Measurements from ENCODE around the gene POLR2L.

DNA sequence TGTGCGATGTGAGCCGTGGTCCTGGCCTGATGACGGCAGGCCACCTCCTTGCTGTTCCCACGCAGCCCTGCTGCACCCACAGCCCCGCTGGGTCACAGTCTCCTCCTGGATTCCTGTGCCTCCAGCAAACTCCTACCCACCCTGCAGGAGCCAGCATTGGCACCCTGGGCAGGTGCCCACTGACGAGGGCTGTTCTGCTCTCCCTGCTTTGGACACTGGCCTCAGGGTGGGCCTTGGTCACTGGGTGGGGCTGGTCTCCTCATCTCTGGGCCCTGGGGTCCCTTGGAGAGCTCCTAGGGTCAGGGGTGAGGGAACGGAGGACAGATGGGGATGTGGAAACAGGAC is 13.0 kb upstream of the POLR2L start:
- TF ChIP-seq POLR2A (IDR thresholded peaks at IDR 0.05; ENCODE audit: low read depth, low read length), result no peak
- TF ChIP-seq PAX5 (IDR thresholded peaks at IDR 0.05; ENCODE audit: insufficient read depth, low read length, severe bottlenecking), result no peak
- TF ChIP-seq POLR2AphosphoS5 (IDR thresholded peaks at IDR 0.05; ENCODE audit: low read depth, low read length), result no peak
- TF ChIP-seq TAF1 (IDR thresholded peaks at IDR 0.05; ENCODE audit: low read depth, low read length), result no peak
- no peak for TF ChIP-seq SPI1 (IDR thresholded peaks at IDR 0.05; ENCODE audit: low read depth, low read length)
